K562 (cell line): ENCODE measurements around the gene RGS17. TPM values are rescaled to one million over a fixed set of nuclear protein-coding genes. Genes with fewer than 3 reads are reported as not detected.
A peak's percentile ranks its signal among the peaks of the same experiment; 100 is the strongest.

Experiments used
- FOXJ3 ChIP-seq: sonication (generic); formaldehyde crosslinking; IDR thresholded peaks from 2 replicates; pipeline ENCODE4 v1.4.0; 2020; ENCODE audit warnings: mild to moderate bottlenecking, missing genetic modification reagents
- MGA ChIP-seq: fragments of 450-650 bp; IDR thresholded peaks from 2 replicates; pipeline ENCODE4 v1.6.1; 2016; ENCODE audit warnings: mild to moderate bottlenecking, moderate library complexity
- RBFOX2 ChIP-seq: fragments of 200-400 bp; formaldehyde crosslinking; IDR thresholded peaks from 2 replicates; pipeline ENCODE4 v1.6.1; 2017; ENCODE audit warnings: low read depth, mild to moderate bottlenecking, low read length, moderate library complexity
- ZNF584 ChIP-seq: fragments of 200-800 bp; sonication (Bioruptor generic); IDR thresholded peaks from 2 replicates; pipeline ENCODE4 v1.6.1; 2016; ENCODE audit warnings: low read depth, mild to moderate bottlenecking, missing genetic modification characterization, missing compliant biosample characterization
- polyA plus RNA-seq, 8 experiments: library from polyadenylated mRNA; depleted of rRNA in 4 of 8; stranded (reverse) in 5 of 8; unstranded in 3 of 8; fragments of >200 nt; fragmentation: Nextera tagmentation in 2 of 8; fragmentation: Illumina TruSeq in 1 of 8; extraction: Ambion mirVana in 2 of 8; extraction: Trizol in 1 of 8; gene quantifications; 2 replicates each; pipeline versions ENCODE4 v1.2.1 to v1.2.3, GENCODE V29; 2011 to 2014; ENCODE audit warnings: inconsistent platforms in 1 of 8, missing spikeins in 1 of 8
- total RNA-seq, 7 experiments: library from RNA; depleted of rRNA in 6 of 7; stranded (reverse); fragments of >200 nt in 6 of 7; fragmentation: Illumina TruSeq in 2 of 7; extraction: Trizol in 2 of 7; gene quantifications; 2 replicates each; pipeline versions ENCODE4 v1.2.1 to v1.2.3, GENCODE V29; 2011 to 2021; ENCODE audit warnings: low replicate concordance in 1 of 7

RGS17 gene
- total and polyA plus RNA-seq, 9 of the 15 experiments (the other 6 are each of a cell fraction or from before 2014, with no cell fraction given), result 0.01 to 0.14 (median 0.08) TPM; not detected in 6

DNA sequence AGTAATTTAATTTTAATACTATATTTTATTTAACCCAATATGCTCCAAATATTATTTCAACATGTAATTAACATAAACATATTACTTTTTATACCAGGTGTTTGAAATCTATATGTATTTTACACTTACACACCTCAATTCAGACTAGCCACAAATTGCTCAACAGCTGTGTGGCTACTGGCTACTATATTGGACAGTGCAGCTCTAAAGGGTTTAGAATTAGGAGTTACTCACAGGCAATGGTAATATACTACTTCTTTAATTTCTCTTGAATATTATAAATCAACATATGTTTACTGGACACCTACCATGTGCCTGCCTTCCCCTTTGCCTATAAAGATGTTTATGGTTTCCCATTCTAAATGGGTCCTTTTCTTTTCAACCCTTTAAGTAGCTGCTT is 130.8 kb downstream of the RGS17 start (continued):
- TF ChIP-seq MGA, result 0 out of 2 replicates have a peak, but pooled peaks have one; percentile 2
- TF ChIP-seq ZNF584, result no peak
- TF ChIP-seq RBFOX2, result peak; percentile 70
- no peak for TF ChIP-seq FOXJ3 (CRISPR knock-in tag)
